Iris pigment epithelial cell (primary cell): Measurements from ENCODE around the gene CYSTM1.

Source experiments
- DNase-seq: peaks from one replicate; pipeline ENCODE4 v3.0.0-alpha.2; 2011; ENCODE audit warnings: low read depth

CYSTM1 gene

GRCh38 chr5:140208065-140208464, 33.1 kb downstream of the CYSTM1 start:
- no peak for DNase-seq

- peak; percentile 6 for DNase-seq
Measured at GRCh38 chr5:140213370-140213983, 38.5 kb downstream of the CYSTM1 start.

GRCh38 chr5:140214831-140215230, 39.8 kb downstream of the CYSTM1 start:
- DNase-seq = peak; percentile 84

- no peak for DNase-seq
Measured at GRCh38 chr5:140215276-140215675, 40.3 kb downstream of the CYSTM1 start.

- DNase-seq = no peak
Measured at GRCh38 chr5:140216478-140217074, 41.6 kb downstream of the CYSTM1 start.

- no peak for DNase-seq
Measured at GRCh38 chr5:140217299-140218026, 42.5 kb downstream of the CYSTM1 start.

- DNase-seq = no peak
Measured at GRCh38 chr5:140219068-140219991, 44.3 kb downstream of the CYSTM1 start.

GRCh38 chr5:140220032-140220697, 45.2 kb downstream of the CYSTM1 start:
- peak; percentile 50 for DNase-seq

GRCh38 chr5:140220698-140221064, 45.7 kb downstream of the CYSTM1 start:
- no peak for DNase-seq

- DNase-seq = peak; percentile 90
Measured at GRCh38 chr5:140221697-140222223, 46.8 kb downstream of the CYSTM1 start.

- DNase-seq = no peak
Measured at GRCh38 chr5:140222416-140222815, 47.4 kb downstream of the CYSTM1 start.

GRCh38 chr5:140223567-140223966, 48.6 kb downstream of the CYSTM1 start:
- DNase-seq = no peak

- no peak for DNase-seq
Measured at GRCh38 chr5:140224658-140225057, 49.7 kb downstream of the CYSTM1 start.

GRCh38 chr5:140225396-140225795, 50.4 kb downstream of the CYSTM1 start:
- DNase-seq = no peak

- DNase-seq = no peak
Measured at GRCh38 chr5:140227046-140227445, 52.1 kb downstream of the CYSTM1 start.

GRCh38 chr5:140228364-140228837, 53.4 kb downstream of the CYSTM1 start:
- DNase-seq = no peak

GRCh38 chr5:140230373-140230772, 55.4 kb downstream of the CYSTM1 start:
- DNase-seq = no peak

GRCh38 chr5:140232731-140233130, 57.7 kb downstream of the CYSTM1 start:
- no peak for DNase-seq

GRCh38 chr5:140234377-140234989, 59.5 kb downstream of the CYSTM1 start:
- no peak for DNase-seq

- DNase-seq = no peak
Measured at GRCh38 chr5:140235791-140236551, 61.0 kb downstream of the CYSTM1 start.
